Measurements from ENCODE around the gene VIPR2.

VIPR2 gene

DNA sequence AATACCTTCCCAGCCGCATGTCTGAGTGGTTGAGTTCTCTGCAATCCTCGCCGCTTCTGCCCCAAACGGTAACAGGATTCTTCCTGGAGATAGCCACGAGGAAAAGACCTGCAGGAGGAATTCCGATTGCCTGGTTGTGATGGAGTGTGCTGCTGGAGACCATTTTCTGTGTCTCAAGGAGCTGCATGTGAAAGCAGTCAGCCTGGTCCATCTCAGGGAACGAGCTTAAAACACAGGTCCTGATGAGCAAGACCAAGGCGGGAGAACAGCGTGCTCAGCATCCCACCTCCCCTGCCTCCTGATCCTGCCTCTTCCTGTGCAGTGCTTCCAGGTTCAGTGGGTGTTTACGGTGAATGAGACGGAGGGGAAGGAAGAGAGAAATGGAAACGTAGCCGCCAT is 26.5 kb downstream of the VIPR2 start:
- DNase-seq = no peak

DNA sequence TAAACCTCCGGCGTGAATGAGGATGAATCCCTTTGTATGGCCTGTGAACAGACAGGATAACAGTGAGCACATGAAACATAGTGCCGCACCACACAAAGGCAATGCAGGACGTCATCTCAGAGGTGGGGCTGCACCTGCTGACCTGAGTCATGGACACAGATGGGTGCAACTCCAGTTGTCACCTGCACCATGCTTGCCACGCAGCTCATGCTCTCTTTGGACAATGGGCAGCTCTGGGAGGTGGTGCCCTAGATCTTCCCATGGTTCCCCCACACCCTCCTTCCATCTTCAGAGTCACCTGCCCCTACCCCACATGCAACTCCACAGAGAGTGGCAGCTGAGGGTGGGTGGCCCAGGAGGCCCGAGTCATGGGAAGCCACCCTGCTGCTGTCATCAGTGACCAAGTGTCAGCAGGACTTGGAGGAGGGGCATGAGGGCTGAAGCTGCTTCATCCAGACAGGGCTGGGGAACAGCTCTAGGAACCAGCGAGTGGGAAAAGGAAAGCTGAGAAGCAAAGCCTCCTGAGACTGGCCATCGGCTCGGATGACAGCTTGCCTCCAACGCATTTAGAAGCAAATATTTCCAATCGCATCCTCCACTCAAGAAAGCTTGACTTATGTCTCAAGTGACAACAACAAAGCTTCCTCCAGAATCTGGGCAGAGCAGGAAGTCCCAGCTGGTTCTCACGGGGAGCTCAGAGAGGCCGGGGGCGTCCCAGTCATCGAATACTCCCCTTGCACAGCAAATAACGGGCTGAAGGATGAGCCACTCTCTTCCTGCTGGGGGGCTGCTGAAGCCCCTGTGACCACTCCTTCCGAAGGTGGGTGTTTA is 27.1 kb downstream of the VIPR2 start:
- no peak for DNase-seq

- DNase-seq = no peak
Measured at GRCh38 chr7:159116581-159117339, 27.9 kb downstream of the VIPR2 start.

DNA sequence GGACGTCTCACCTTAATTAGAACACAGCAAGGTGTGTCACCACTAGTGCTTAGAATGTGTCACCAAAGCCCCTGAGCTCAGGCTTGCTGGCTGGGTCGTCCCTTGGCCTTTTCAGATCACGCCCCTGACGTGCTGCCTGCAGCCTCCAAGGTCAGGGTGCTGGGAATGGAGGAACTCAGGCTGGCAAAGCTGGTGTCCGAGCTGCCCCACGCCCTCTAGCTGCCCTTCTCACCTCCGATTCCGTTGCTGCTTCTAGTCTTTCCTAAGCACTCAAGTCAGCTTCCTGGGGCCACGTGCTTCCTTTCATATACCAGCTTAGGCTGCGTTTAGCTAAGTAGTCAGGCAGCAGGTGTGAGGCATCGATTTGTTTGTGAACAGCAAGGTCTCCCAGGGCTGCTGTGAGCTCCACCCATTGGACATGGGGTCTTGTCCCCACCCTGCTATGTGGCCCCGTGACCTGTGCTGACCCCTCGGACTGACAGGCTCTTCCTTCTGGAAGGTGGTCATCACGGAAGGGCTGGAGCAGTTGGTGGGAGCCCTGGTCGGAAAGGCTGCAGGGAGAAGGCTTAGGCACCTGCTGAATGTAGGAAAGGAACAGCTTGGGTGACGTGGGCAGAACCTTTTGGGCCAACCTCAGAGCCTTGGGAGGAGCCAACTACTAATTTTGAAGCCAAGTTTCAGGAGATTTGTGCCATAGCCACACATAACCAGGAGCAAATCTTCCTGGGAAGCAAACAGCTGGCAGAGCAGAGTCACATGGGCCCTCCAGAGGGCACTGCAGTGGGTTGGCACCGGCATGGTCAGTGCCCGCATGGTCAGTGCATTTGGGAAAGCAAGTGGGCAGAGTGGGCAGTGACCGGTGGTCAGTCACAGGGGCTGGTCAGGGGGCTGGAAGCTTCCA is 28.8 kb downstream of the VIPR2 start:
- DNase-seq = no peak

DNA sequence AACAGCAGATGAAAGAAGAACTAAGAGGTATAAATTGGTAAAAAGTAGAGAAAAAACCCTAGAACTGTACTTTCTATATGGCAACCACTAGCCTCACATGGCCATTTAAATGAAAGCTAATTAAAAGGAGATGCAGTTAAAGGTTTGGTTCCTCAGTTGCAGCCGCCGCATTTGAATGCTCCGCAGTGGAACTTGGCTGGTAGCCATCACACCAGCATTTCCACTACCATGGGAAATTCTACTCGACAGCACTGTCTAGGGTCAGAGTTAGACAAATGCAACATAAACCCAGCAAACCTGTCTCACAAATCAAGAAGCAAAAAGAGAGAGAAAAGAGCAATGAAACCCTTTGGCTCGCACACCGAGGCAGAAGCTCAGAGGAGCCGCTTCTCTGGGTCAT is 29.7 kb downstream of the VIPR2 start:
- no peak for DNase-seq

GRCh38 chr7:159114096-159114495 is 30.6 kb downstream of the VIPR2 start:
- DNase-seq = no peak

DNA sequence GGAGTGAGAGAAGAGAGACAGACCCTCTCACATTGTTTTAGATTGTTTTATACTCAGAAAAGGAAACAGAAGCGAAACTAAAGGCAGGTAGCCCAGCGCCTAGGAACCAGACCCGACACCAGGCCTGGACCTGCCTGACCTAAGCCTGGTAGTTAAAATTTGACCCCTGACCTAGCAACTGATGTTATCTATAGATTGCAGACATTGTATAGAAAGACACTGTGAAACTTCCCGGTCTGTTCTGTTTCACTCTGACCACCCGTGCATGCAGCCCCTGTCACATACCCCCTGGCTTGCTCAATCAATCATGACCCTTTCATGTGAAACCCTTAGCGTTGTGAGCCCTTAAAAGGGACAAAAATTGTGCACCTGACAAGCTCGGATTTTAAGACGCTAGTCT is 31.6 kb downstream of the VIPR2 start:
- no peak for DNase-seq

- no peak for DNase-seq
Measured at GRCh38 chr7:159112136-159113011, 32.3 kb downstream of the VIPR2 start.

DNA sequence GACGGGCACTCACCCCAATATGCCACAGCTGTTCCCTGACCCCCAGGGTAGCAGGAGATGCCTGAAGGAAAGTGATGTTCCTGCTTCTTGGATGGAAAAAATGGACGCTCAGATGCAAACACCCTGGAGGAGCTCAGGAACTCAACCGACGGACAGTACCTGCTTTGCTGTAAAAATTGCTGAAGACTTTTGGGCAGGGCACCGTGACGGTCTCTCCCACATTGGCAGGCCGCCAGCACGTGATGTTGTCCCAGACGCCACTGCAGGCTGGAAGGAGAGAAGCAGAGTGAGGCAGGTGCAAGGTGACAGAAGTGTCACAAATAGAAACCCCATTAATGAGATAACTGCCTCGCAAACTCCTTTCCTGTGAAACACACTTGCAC is 35.0 kb downstream of the VIPR2 start:
- DNase-seq = no peak

- DNase-seq = no peak
Measured at GRCh38 chr7:159108941-159109652, 35.6 kb downstream of the VIPR2 start.

GRCh38 chr7:159108491-159108890 is 36.2 kb downstream of the VIPR2 start:
- DNase-seq = no peak

GRCh38 chr7:159107161-159107892 is 37.3 kb downstream of the VIPR2 start:
- DNase-seq = no peak

DNA sequence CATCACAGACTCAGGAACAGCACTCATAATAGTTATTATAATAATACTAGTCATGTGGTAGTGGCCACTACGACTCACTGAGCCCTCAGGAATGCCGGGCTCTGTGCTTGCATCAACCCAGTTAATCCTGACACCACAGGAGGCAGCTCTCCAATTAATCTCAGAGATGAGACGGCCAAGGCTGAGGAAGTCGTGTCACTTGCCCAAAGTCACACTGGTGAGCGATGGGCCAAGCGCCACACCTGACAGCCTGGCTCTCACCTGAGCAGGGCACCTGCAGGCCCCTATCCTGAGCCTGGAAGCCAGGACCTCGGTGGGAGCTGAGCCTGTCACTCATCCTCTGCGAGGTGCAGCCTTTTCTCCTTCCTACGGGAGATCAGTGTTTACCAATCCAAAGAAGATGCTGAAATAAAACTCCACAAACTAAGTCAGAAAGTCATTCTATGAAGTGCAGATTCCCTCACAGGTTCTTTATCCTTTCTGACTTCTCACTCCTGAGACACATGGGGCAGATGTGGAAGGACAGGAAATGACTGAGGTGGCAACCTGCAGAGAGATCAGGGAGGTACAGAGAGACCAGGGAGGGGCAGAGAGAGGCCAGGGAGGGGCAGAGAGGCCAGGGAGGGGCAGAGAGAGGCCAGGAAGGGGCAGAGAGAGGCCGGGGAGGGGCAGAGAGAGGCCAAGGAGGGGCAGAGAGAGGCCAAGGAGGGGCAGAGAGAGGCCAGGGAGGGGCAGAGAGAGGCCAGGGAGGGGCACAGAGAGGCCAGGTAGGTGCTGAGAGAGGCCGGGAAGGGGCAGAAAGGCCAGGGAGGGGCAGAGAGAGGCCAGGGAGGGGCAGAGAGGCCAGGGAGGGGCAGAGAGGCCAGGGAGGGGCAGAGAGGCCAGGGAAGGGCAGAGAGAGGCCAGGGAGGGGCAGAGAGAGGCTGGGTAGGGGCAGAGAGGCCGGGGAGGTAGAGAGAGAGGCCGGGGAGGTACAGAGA is 38.5 kb downstream of the VIPR2 start:
- DNase-seq = no peak

- no peak for DNase-seq
Measured at GRCh38 chr7:159105066-159105780, 39.4 kb downstream of the VIPR2 start.

DNA sequence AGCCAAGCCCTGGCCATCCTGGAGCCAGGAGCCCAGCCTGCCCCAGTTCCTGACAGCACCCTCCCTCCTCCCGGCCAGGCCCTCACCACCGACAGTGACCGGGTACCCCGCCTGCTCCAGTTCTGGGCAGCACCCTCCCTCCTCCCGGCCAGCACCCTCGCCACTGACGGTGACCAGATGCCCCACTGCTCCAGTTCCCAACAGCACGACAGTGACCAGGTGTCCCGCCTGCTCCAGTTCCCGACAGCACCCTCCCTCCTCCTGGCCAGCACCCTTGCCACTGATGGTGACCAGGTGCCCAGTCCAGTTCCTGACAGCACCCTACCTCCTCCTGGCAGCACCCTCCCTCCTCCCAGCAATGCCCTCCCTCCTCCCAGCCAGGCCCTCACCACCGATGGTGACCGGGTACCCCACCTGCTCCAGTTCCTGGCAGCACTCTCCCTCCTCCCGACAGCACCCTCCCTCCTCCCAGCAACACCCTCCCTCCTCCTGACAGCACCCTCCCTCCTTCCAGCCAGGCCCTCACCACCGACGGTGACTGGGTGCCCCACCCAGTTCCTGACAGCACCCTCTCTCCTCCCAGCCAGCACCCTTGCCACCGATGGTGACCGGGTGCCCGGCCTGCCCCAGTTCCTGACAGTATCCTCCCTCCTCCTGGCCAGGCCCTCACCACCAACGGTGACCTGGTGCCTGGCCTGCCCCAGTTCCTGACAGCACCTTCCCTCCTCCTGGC is 40.3 kb downstream of the VIPR2 start:
- DNase-seq = no peak

- DNase-seq = no peak
Measured at GRCh38 chr7:159103382-159104187, 41.1 kb downstream of the VIPR2 start.

DNA sequence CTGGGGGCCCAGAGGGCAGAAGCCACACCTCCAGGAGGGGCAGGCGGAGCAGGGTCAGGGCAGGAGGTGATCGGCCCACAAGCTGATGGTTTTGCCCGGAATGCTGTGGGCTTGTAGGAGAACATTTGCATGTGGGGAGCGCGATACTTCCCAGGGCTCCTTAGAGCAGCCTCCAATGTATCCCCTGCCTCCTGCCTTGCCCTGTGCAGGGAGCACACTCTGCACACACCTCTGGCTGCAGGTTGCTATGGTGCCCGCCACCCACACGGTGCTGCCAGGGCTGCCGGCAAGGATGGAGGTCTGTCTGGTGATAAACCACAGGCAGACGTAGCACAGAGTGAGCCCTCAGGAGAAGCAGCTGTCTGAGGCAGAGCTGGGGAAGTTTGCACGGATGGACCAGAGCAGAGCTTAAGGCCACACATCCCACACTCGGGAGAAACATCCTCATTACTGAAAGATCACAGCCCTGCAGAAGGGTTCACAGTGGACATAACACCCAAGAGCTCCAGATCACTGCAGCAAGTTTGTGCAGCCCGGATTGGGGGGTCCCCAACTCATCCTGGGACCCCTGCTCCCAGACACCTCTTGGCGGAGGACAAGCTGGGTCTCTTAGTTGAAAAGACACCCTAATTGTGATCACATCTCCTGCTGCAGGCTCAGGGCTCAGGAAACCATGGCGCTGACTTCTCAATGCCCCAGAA is 41.8 kb downstream of the VIPR2 start:
- DNase-seq = no peak

Measured in NCI-H1048 (cell line).